HepG2 (cell line): ENCODE results near the gene BCDIN3D. TPM values are rescaled to one million over a fixed set of nuclear protein-coding genes. Genes with fewer than 3 reads are reported as not detected.

Source experiments
- ATAC-seq: fragments of 200-7000 bp; cut with Tn5 transposase; 3 replicates; pipeline ENCODE4 v1.9.1; 2020; ENCODE audit warnings: mild to moderate bottlenecking, moderate library complexity
- BruUV-seq: library from RNA; stranded (reverse); fragments of 400-500 nt; replicated peaks from 2 replicates; lab custom pipeline; 2021; lab: Mats Ljungman, UMichigan
- CTCF ChIA-PET: fragments of 300-600 bp; formaldehyde crosslinking; extraction: SDS; loops from one replicate; lab custom pipeline; 2021; ENCODE audit warnings: low total read pairs, inconsistent platforms, low intra/inter-chr PET ratio; lab: Yijun Ruan, JAX
- POLR2A ChIA-PET: fragments of 350-600 bp; sonication (Branson Sonifier 250); formaldehyde crosslinking; loops from one replicate; lab custom pipeline; 2020; ENCODE audit warnings: antibody characterized with exemption, inconsistent platforms; lab: Yijun Ruan, JAX
- DNase-seq: peaks from one replicate; pipeline ENCODE4 v3.0.0-alpha.2; 2015; ENCODE audit warnings: low spot score
- FAIRE-seq: peaks from 3 replicates; lab custom pipeline; 2011; peaks lifted over from hg19 to GRCh38; lab: Jason Lieb, UNC
- H2AFZ ChIP-seq: one replicate; pipeline ENCODE4 v1.6.1; 2011; ENCODE audit warnings: low read length, inconsistent platforms
- H3K27ac ChIP-seq: fragments of 300-600 bp; 3 replicates; pipeline ENCODE4 v1.8.0; 2011; ENCODE audit warnings: mixed run types, mild to moderate bottlenecking, mixed read lengths, low read length, inconsistent platforms; ENCODE audit not compliant: insufficient read depth; ENCODE audit errors: extremely low read length
- H3K27me3 ChIP-seq, 2 experiments: fragments of 200-600 bp in 1 of 2; 2 replicates in 1 of 2; 3 replicates in 1 of 2; pipeline versions ENCODE4 v1.6.0 to v1.8.0; 2011; ENCODE audit warnings: low read length in 2 of 2, mild to moderate bottlenecking in 2 of 2, moderate library complexity in 2 of 2, inconsistent platforms in 1 of 2; ENCODE audit not compliant: insufficient read depth in 2 of 2, control insufficient read depth in 1 of 2
- H3K36me3 ChIP-seq, 2 experiments: fragments of 200-600 bp in 1 of 2; replicated peaks in 1 of 2; 2 replicates in 1 of 2; 3 replicates in 1 of 2; pipeline versions ENCODE4 v1.5.1 to v1.8.0; 2011; ENCODE audit warnings: low read length in 2 of 2, inconsistent platforms in 1 of 2; ENCODE audit not compliant: insufficient read depth in 2 of 2, control insufficient read depth in 1 of 2
- H3K4me1 ChIP-seq: 2 replicates; pipeline ENCODE4 v1.5.1; 2012; ENCODE audit warnings: low read length, inconsistent platforms; ENCODE audit not compliant: insufficient read depth
- H3K4me2 ChIP-seq: 2 replicates; pipeline ENCODE4 v1.6.0; 2011; ENCODE audit warnings: low read depth, low read length, inconsistent platforms
- H3K4me3 ChIP-seq, 3 experiments: fragments of 200-600 bp in 1 of 3; sonication (generic), shearing (Covaris generic) in 1 of 3; replicated peaks in 1 of 3; 2 replicates each; pipeline ENCODE4 v1.5.1; 2011 to 2016; ENCODE audit warnings: low read length in 3 of 3, inconsistent platforms in 2 of 3, low read depth in 2 of 3, mild to moderate bottlenecking in 2 of 3, control low read depth in 1 of 3, mixed read lengths in 1 of 3; ENCODE audit not compliant: insufficient read depth in 1 of 3
- H3K79me2 ChIP-seq: one replicate; pipeline ENCODE4 v1.6.1; 2011; ENCODE audit warnings: low read length, inconsistent platforms; ENCODE audit not compliant: insufficient read depth
- H3K9ac ChIP-seq: 2 replicates; pipeline ENCODE4 v1.6.0; 2011; ENCODE audit warnings: mild to moderate bottlenecking, low read depth, low read length, inconsistent platforms; ENCODE audit not compliant: insufficient read depth
- H3K9me3 ChIP-seq: 2 replicates; pipeline ENCODE4 v1.5.1; 2012; ENCODE audit warnings: mild to moderate bottlenecking, low read length
- H4K20me1 ChIP-seq: 2 replicates; pipeline ENCODE4 v1.6.0; 2011; ENCODE audit warnings: inconsistent platforms, mild to moderate bottlenecking, low read length, moderate library complexity; ENCODE audit not compliant: insufficient read depth
- ARNT2 ChIP-seq: sonication (generic); formaldehyde crosslinking; IDR thresholded peaks from 2 replicates; pipeline ENCODE4 v1.8.0; 2022; ENCODE audit warnings: mild to moderate bottlenecking, low read depth, missing genetic modification reagents, moderate library complexity
- MTF1 ChIP-seq: sonication (generic); formaldehyde crosslinking; IDR thresholded peaks from 2 replicates; pipeline ENCODE4 v1.5.0; 2020; ENCODE audit warnings: missing genetic modification reagents
- MYNN ChIP-seq: sonication (generic); formaldehyde crosslinking; IDR thresholded peaks from 2 replicates; pipeline ENCODE4 v1.4.0; 2020; ENCODE audit warnings: mild to moderate bottlenecking, low read depth, missing genetic modification reagents
- NR1H2 ChIP-seq: sonication (generic); formaldehyde crosslinking; IDR thresholded peaks from 2 replicates; pipeline ENCODE4 v1.8.1; 2022; ENCODE audit warnings: low read depth, missing genetic modification reagents, borderline replicate concordance
- REL ChIP-seq: sonication (generic); formaldehyde crosslinking; conservative IDR thresholded peaks from 2 replicates; pipeline ENCODE4 v1.8.0; 2022; ENCODE audit warnings: mild to moderate bottlenecking, missing genetic modification reagents, moderate library complexity
- SAP130 ChIP-seq: IDR thresholded peaks from 2 replicates; pipeline ENCODE4 v1.6.1; 2016; ENCODE audit warnings: low read depth
- ZNF124 ChIP-seq: sonication (generic); formaldehyde crosslinking; IDR thresholded peaks from 2 replicates; pipeline ENCODE4 v1.4.0; 2020; ENCODE audit warnings: missing genetic modification reagents
- WGBS: methylation state at CpG from one replicate; pipeline ENCODE4 v1.1.6; 2017; ENCODE audit warnings: low lambda C conversion rate; 5-methylcytosine and 5-hydroxymethylcytosine counted together
- in situ Hi-C: cut with HindIII; loops from 2 replicates; pipeline ENCODE4 v1.10.0; 2017; ENCODE audit warnings: low pct_unique_long_range_greater_than_20kb; ENCODE audit not compliant: extremely low pct_ligation_motif_present
- intact Hi-C: fragments of 100-400 bp; cut with micrococcal nuclease; formaldehyde crosslinking; loops from one replicate; pipeline ENCODE4 v1.10.0; 2022; ENCODE audit not compliant: unreplicated experiment
- polyA plus RNA-seq, 8 experiments: library from polyadenylated mRNA; depleted of rRNA in 3 of 8; stranded (reverse) in 7 of 8; unstranded in 1 of 8; fragments of >200 nt; fragmentation: Illumina TruSeq in 4 of 8; extraction: Trizol in 4 of 8; gene quantifications; 2 replicates each; pipeline versions ENCODE4 v1.2.1 to v1.2.3, GENCODE V29; 2011 to 2016; ENCODE audit warnings: low read depth in 4 of 8, missing spikeins in 1 of 8, mixed read lengths in 1 of 8; ENCODE audit not compliant: insufficient read depth in 1 of 8
- total RNA-seq, 5 experiments: library from RNA; depleted of rRNA; stranded (reverse); fragments of >200 nt; fragmentation: Illumina TruSeq; extraction: Trizol; gene quantifications; 2 replicates each; pipeline ENCODE4 v1.2.3, GENCODE V29; 2016; ENCODE audit warnings: low read depth in 1 of 5
- TF ChIP-seq, protein P1 (sequence below): sonication (generic); formaldehyde crosslinking; conservative IDR thresholded peaks from 2 replicates; pipeline ENCODE4 v1.8.0; 2022; ENCODE audit warnings: mild to moderate bottlenecking, moderate library complexity, missing genetic modification reagents
- TF ChIP-seq, protein P2 (sequence below): sonication (generic); formaldehyde crosslinking; IDR thresholded peaks from 2 replicates; pipeline ENCODE4 v1.4.0; 2020; ENCODE audit warnings: mild to moderate bottlenecking, missing genetic modification reagents

BCDIN3D gene
- total and polyA plus RNA-seq, 2 of the 13 experiments (the other 11 are each of a cell fraction or from before 2014, with no cell fraction given) = 2.2 to 2.5 TPM

DNA sequence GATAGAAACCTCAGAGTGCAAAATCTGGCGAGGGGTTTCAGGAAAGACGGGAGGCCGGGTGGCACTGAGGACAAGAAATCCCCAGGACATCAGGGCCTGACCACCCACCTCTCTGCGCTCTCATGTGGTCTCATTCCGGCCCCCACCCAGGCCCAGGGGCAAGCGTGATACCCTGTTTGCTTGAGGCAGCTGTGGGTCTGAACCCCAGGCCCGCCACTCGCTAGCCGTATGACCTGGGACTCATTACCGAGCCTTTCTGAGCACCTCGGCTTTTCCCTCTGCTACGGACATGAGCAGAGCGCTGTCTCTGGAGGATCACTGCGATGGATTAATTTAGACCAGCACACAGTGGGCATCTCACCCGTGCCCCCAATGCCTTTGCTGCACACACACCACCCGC lies 25.5 kb upstream of the BCDIN3D start:
- DNase-seq = no peak
- in situ Hi-C loops = loop anchor here (5.0 to 10.0 kb wide), 2 partner anchors 74 to 186 kb away; partner anchors contain the start of gene ASIC1
- no peak for FAIRE-seq
- CTCF ChIA-PET = interaction anchor here (1.8 kb wide), 1 partner anchor 77 kb away, joined by 4 read pairs; no protein-coding TSS in a partner anchor
- Histone ChIP-seq H3K27me3 (peaks cover 2 to 48% of the 10 kb centered on the region in 2 experiments; a peak in 3 of 5 replicates), H3K79me2 (no peaks in the 10 kb centered on the region), H4K20me1 (no peaks in the 10 kb centered on the region), H3K4me2 (no peak overlapping the region), H3K27ac (no peak overlapping the region), H3K4me3 (no peak overlapping the region), H3K4me1 (peaks cover 29% of the 10 kb centered on the region), H3K9ac (no peak overlapping the region), H2AFZ (no peak overlapping the region), H3K9me3 (no peaks in the 10 kb centered on the region), H3K36me3 (no peaks in the 10 kb centered on the region)
- intact Hi-C loops = loop anchor here (1.0 to 10.0 kb wide), 2 partner anchors 25 to 76 kb away; no protein-coding TSS in a partner anchor
- no TSS peak for BruUV-seq
- TF ChIP-seq, protein P1, sequence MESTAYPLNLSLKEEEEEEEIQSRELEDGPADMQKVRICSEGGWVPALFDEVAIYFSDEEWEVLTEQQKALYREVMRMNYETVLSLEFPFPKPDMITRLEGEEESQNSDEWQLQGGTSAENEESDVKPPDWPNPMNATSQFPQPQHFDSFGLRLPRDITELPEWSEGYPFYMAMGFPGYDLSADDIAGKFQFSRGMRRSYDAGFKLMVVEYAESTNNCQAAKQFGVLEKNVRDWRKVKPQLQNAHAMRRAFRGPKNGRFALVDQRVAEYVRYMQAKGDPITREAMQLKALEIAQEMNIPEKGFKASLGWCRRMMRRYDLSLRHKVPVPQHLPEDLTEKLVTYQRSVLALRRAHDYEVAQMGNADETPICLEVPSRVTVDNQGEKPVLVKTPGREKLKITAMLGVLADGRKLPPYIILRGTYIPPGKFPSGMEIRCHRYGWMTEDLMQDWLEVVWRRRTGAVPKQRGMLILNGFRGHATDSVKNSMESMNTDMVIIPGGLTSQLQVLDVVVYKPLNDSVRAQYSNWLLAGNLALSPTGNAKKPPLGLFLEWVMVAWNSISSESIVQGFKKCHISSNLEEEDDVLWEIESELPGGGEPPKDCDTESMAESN (CRISPR knock-in tag) = no peak
- no peak for TF ChIP-seq SAP130 (CRISPR knock-in tag)
- no peak for ATAC-seq
- WGBS = 60% methylated on average over 11 of the region's 16 CpGs
- POLR2A ChIA-PET = no interaction called here

DNA sequence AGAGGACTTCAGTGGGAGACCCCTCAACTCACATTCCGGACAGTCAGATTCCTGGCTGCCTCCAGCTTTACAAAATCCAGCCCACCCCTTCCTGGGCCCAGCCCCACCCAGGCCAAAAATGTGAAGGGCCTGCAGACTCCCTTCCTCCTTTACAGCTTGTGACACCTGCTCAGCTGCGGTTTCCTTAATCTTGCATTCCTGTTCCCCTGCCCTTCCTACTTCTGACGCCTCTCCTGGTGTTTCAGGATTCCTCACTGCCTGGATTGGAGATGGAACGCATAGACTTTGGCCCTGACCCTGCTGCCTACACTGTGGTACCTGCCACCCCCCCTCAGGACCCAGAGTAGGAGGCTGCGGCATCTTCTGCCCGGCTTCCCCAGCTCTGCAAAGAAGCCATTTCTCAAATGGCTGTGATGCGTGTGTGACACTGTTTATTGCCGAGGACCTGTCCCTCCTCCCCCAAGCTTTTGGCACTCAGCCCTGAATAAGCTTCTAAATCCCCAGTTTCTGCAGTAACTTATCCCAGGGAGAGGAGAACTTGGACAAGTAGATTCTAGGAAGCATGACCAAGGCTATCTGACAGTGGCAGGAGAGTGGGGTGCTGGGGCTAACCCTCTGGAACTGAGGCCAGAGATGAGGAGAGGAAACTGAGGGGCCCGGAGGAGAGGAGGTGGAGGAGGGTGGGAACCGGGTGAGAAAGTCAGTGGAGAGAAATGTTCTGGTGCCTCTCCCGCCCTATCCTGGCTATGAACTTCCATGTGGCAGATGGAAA lies 24.9 kb upstream of the BCDIN3D start:
- ChIA-PET POLR2A (interaction anchor here (1.0 kb wide), 1 partner anchor 21 kb away, joined by 3 read pairs; no protein-coding TSS in a partner anchor), CTCF (interaction anchor here (0.6 to 1.8 kb wide), 4 partner anchors 78 to 203 kb away, joined by 3 to 7 read pairs (median 4); no protein-coding TSS in a partner anchor)
- ATAC-seq (no peak), FAIRE-seq (no peak), DNase-seq (no peak)
- H3K9ac ChIP-seq = no peak overlapping the region
- in situ Hi-C loops = loop anchor here (5.0 to 10.0 kb wide), 2 partner anchors 75 to 187 kb away; partner anchors contain the start of gene ASIC1
- no peaks in the 10 kb centered on the region for H4K20me1 ChIP-seq
- no peaks in the 10 kb centered on the region for H3K79me2 ChIP-seq
- intact Hi-C loops = loop anchor here (1.0 to 10.0 kb wide), 3 partner anchors 26 to 91 kb away; no protein-coding TSS in a partner anchor
- BruUV-seq = no TSS peak
- no peak overlapping the region for H3K4me3 ChIP-seq
- peaks cover 35% of the 10 kb centered on the region for H3K4me1 ChIP-seq
- no peaks in the 10 kb centered on the region for H3K9me3 ChIP-seq
- H3K27ac ChIP-seq = no peak overlapping the region
- H3K27me3 ChIP-seq = peaks cover 2 to 48% of the 10 kb centered on the region in 2 experiments; a peak in 3 of 5 replicates
- 15% methylated on average over 10 of the region's 11 CpGs for WGBS
- no peaks in the 10 kb centered on the region for H3K36me3 ChIP-seq
- H3K4me2 ChIP-seq = no peak overlapping the region
- H2AFZ ChIP-seq = no peak overlapping the region
- TF ChIP-seq MYNN (CRISPR knock-in tag) (no peak), REL (CRISPR knock-in tag) (no peak), ZNF124 (CRISPR knock-in tag) (no peak), NR1H2 (no peak), MTF1 (no peak), ARNT2 (no peak)
- TF ChIP-seq, protein P2, sequence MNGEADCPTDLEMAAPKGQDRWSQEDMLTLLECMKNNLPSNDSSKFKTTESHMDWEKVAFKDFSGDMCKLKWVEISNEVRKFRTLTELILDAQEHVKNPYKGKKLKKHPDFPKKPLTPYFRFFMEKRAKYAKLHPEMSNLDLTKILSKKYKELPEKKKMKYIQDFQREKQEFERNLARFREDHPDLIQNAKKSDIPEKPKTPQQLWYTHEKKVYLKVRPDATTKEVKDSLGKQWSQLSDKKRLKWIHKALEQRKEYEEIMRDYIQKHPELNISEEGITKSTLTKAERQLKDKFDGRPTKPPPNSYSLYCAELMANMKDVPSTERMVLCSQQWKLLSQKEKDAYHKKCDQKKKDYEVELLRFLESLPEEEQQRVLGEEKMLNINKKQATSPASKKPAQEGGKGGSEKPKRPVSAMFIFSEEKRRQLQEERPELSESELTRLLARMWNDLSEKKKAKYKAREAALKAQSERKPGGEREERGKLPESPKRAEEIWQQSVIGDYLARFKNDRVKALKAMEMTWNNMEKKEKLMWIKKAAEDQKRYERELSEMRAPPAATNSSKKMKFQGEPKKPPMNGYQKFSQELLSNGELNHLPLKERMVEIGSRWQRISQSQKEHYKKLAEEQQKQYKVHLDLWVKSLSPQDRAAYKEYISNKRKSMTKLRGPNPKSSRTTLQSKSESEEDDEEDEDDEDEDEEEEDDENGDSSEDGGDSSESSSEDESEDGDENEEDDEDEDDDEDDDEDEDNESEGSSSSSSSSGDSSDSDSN = no peak
